GM19372 (cell line): ENCODE measurements around the gene F5.

Experiments
- ATAC-seq: cut with Tn5 transposase; IDR thresholded peaks from one replicate; pipeline ENCODE4 v1.9.1; 2021; ENCODE audit warnings: mild to moderate bottlenecking, low read depth, moderate library complexity; ENCODE audit not compliant: unreplicated experiment

F5 gene

GRCh38 chr1:169484683-169485430 is 101.4 kb downstream of the F5 start:
- ATAC-seq: peak; percentile 11

- ATAC-seq: no peak
Observed at GRCh38 chr1:169484101-169484500, 102.2 kb downstream of the F5 start.

DNA sequence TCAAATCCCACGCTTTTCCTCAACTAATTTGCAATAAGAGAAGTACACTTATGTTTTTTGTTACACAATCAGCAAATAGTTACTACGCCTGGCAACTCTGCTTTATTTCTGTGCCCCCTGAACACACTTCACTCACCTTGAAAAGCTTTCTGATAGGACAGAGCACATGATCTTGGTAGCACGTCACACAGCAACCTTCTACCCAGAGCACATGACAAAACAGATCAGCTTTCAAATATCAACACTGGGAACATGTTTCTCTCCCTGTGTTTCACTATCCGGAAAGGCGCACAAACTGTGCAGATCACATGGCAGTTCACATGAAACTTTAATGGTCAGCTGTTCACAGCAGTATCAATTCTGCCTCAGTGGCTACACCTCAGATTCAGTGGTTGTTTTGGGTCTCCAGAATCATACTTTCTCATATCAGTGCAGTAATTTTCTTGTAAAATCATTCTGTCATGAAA is 102.7 kb downstream of the F5 start:
- ATAC-seq: no peak

DNA sequence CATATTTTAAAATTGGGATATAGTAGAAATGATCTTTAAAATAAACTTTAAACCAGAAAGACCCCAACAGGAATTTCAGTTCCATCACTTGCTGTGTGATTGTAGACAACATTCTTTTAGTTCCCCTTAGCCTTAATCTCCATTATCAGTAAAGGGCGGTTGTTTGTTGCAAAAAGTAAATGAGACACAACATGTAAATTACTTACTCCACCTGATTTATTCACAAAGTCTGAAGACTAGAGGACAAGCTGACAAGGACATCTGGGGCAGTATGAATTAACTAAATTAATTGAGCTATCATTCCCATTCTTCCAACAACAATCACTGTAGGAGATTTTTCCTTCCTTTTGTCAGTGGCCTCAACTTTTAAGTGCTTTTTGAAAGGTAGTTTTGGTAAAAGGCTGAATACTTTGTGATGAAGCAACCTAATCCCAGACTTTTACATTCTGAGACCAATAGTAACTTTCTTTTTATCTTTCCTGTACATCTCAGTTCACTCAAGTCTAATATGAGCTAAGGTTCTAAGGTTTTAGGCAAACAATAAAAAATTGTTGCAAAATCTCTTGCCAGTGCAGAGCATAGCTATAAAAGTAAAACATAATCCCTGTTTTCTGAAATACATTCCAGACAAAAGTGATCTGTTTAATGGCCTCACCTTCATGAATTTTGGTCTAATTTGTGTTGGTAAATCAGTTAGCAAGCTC is 106.8 kb downstream of the F5 start:
- ATAC-seq: no peak

DNA sequence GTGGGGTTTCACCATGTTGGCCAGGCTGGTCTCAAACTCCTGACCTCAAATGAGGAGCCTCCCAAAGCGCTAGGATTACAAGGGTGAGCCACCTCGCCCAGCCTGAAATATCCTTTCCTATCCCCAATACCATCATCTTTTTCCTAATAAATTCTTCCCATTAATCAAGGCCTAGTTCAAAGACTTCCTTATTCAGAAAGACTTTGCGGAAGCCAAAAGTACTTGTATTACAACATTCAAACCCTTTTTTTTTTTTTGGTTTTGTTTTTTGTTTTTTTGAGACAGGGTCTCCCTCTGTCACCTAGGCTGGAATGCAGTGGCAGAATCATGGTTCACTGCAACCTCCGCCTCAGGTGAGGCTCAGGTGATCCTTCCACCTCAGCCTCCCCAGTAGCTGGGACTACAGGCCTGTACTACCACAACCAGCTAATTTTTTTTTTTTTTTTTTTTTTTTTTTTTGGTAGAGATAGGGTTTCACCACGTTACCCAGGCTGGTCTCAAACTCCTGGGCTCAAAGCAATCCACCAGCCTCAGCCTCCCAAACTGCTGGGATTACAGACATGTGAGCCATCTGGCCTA is 108.1 kb downstream of the F5 start:
- no peak for ATAC-seq

DNA sequence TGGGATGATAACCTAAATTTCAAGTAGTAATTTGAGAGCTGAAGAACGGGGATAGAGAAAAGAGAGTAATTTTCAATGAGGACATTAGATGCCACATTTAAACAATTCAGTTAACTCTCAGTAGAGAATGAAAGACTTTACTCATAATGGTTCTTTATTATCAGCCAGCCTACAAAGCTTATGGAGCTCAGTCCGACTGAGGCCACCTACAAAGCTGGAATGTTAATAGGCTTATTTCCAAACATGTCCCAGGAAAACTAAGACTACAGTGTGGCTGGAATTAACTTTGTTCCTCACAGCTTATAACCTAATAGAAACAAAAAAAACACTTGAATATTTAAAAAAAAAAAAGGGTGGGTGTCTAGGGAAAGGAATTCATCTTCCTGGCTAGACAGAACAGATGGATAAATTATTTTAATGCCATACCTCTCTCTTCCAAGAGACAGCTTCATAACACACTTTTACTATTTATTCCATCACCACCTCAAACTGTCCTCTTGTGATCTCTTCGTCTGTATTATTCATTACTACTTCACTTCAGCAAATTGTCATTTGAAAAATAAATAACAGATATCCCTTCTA is 110.4 kb downstream of the F5 start:
- ATAC-seq: no peak

GRCh38 chr1:169474302-169474995 is 111.8 kb downstream of the F5 start:
- ATAC-seq: no peak

DNA sequence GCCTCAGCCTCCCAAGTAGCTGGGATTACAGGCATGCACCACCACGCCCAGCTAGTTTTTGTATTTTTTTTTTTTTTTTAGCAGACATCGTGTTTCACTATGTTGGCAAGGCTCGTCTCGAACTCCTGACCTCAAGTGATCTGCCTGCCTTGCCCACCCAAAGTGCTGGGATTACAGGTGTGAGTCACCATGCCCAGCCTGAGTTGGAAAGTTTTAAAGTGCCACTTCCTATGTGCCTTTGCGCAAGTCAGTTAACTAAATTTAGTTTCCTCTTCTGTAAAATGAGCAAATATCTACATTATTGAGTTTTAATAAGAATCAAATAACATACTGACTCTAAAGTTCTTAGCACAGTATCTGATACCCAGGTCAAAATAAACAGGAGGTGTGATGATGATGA is 112.9 kb downstream of the F5 start:
- no peak for ATAC-seq

- no peak for ATAC-seq
Observed at GRCh38 chr1:169472738-169473137, 113.5 kb downstream of the F5 start.

GRCh38 chr1:169468982-169469381 is 117.3 kb downstream of the F5 start:
- no peak for ATAC-seq

DNA sequence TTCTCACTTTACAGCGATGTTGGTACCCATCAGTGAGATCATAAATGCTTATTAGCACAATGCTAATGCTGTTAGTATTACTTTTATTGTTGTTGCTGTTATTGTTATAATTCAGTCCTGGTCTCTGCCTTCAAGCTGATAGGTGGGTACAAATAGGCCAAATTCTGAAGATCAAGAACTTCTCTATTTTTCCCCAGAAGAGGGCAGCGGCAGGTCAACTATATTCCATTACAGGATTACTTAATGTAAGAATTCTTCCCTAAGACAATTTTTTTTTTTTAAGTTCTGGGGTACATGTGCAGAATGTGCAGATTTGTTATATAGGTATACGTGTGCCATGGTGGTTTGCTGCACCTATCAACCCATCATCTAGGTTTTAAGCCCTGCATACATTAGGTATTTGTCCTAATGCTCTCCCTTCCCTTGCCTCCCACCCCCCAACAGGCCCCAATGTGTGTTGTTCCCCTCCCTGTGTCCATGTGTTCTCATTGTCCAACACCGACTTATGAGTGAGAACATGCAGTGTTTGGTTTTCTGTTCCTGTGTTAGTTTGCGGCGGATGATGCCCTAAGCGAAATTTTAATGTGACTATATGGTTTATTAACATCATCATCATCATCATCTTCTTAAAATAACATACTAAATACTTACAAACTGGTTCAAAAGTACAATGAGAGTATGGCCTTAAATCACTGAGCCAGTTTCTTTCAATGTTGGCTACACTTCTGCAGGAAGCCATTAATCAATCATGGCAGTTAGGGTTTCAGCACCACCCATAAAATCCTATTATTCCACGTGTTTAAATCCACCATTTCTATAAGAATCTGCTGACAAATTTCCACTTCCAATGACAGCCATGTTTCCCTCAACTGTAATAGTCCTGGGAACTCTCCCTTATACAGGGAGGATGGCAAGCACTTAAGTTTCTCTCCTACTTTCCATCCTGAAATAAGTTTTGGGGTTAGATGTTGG is 119.7 kb downstream of the F5 start:
- no peak for ATAC-seq

DNA sequence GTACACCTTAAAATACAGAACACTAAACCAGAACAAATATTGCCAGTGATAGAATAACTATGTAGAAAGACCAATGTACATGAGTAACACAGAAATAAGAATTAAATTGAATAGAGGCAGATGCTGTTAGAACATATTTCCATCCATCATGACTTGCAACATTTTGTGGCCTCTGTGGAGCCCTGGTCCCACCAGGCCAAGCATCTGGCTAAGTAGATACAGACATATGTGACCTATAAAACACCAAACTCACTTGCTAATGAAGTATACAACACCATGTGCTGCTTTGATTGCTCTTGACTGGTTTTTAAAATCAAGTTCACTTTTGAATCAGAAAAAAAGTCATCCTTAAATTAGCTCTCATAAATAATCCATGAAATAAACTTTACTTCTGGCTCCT is 121.0 kb downstream of the F5 start:
- ATAC-seq: no peak
